ENCODE data around the gene APOBEC3C.

DNA sequence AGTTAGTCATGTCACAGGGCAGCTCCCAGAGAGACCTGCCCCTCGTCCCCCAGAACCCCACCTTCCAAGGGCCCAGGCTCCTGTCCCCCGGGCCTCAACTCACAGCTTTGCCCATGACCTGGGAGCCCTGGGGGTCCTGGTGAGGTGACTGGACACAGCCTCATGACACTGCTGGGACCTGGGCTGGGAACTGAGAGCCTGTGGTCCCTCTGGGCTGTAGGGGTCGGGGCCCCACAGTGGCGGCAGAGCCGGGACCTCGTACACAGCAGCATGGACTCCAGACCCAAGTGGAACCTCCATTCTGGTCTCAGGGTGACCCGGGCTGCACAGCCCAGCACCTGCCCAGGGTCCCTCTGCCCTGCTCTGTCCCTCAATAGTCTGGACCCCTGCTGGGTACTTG is 49.8 kb upstream of the APOBEC3C start:
- TF ChIP-seq, protein P1, sequence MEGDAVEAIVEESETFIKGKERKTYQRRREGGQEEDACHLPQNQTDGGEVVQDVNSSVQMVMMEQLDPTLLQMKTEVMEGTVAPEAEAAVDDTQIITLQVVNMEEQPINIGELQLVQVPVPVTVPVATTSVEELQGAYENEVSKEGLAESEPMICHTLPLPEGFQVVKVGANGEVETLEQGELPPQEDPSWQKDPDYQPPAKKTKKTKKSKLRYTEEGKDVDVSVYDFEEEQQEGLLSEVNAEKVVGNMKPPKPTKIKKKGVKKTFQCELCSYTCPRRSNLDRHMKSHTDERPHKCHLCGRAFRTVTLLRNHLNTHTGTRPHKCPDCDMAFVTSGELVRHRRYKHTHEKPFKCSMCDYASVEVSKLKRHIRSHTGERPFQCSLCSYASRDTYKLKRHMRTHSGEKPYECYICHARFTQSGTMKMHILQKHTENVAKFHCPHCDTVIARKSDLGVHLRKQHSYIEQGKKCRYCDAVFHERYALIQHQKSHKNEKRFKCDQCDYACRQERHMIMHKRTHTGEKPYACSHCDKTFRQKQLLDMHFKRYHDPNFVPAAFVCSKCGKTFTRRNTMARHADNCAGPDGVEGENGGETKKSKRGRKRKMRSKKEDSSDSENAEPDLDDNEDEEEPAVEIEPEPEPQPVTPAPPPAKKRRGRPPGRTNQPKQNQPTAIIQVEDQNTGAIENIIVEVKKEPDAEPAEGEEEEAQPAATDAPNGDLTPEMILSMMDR (IDR thresholded peaks at IDR 0.05), result no peak
- TF ChIP-seq POLR2A (IDR thresholded peaks at IDR 0.05) (no peak), POLR2AphosphoS5 (IDR thresholded peaks at IDR 0.05) (no peak)
